ENCODE results near the gene FAM13B. TPM values are rescaled to one million over a fixed set of nuclear protein-coding genes. Genes with fewer than 3 reads are reported as not detected.
"Not testable (repeated sequence)": the region's sequence is repeated elsewhere in the genome, so short reads cannot be mapped to it uniquely, and the experiment has no call there.

FAM13B gene
- total RNA-seq, 1 donor from 2014 or later, result 21.9 TPM

DNA sequence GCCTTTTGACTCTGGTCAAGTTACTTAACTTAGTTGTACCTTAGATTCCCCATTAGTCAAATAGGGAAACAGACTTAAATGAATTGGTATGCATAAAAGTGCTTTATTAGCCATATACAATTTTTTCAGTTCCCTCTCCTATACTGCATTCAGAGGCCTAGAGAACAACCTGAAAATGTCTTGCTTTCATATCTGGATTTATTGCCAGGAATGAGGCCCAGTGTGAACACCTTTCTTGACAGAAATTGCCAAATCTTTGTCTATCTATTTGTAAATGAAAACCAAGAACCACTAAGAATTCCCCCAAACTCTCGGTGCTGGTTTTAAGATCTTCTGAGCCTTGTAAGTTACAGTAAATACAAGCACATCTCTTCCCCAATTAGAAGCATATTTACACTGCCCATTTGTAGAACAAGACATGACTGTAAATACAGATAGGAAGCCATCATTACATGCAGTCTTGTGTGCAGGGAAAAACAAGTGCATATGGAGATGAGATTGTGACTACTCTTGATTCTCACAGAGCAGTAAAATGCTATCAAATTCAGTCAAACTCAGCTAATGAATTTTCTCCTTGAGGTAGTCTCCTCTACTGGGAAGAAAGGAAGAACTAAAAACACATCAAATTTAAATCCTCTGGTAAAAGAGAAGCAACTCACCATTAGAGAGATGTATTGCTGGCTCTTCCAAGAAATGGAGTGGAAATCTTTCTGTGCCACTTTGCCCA is 5.2 kb upstream of the FAM13B start:
- intact Hi-C loops (cut with DNase I), result loop anchor here (5.0 kb wide), 1 partner anchor 34 kb away; no protein-coding TSS in a partner anchor
- DNase-seq (no peak), ATAC-seq (ENCODE audit: poor library complexity) (no peak)

DNA sequence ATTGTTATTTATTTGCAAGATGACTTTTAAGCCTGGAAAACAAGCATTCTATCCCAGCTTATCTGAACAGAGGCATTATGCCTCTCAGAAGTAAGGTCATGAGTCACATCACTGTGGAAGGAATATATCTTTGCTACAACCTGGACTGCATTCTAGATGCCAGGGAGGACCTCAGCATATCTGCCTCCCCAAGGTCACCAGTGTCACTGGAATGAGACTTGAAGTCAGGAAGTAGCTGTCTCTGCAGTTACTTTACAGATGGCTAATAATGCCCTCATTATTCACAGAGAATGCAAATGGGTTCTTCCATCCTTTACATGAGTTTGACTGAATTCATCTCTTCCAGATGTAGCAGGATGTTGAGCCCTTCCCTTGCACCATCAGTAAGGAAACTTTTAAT is 4.4 kb upstream of the FAM13B start:
- ATAC-seq (ENCODE audit: poor library complexity) (no peak), DNase-seq (no peak)
- intact Hi-C loops (cut with DNase I), result loop anchor here (5.0 kb wide), 1 partner anchor 35 kb away; no protein-coding TSS in a partner anchor

DNA sequence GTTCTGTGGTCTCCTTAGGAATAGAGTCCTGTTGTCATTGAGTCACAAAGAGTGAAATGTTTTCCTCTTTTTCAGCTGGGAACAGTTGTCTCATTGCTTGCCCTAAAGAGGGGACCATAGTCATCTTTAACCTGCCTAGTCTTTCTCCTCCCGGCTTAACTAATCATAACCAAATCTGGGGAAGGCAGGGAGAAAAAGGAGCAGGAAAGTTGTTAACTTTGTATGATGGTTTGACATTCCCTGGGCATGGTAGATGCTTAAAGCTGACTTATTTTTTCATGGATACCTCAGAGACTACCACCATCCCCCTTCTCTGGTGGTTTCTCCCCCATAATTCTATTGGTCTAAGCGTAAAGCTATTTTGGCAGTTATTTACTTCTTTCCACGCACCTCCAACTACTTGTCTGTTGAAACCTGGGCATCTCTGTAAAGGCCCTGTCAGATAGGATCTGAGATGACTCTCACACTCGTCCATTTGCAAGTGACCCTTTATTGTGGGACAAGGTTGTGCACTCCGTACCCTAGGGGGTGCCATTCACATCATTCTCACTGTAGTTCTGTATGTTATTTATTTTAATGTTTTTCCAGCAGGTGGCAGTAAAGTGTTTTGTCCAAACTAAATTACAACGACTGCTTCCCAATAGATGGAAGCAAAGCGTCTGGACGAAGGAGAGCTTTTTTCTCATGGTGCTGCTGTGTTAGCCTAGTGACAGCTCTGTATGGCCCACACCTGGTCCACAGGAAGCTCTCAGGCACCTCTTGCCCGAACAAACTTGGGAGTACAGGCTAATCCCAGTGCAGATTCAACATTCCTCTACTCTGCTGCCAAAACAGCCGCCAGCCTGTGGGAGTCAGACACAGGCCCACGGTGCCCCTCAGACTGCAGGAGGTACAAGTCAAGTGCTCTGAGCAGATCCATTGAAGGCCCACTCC is 3.0 kb upstream of the FAM13B start:
- intact Hi-C loops (cut with DNase I), result loop anchor here (5.0 kb wide), 1 partner anchor 36 kb away; no protein-coding TSS in a partner anchor
- DNase-seq, result no peak
- peak; percentile 56 for ATAC-seq (ENCODE audit: poor library complexity)

DNA sequence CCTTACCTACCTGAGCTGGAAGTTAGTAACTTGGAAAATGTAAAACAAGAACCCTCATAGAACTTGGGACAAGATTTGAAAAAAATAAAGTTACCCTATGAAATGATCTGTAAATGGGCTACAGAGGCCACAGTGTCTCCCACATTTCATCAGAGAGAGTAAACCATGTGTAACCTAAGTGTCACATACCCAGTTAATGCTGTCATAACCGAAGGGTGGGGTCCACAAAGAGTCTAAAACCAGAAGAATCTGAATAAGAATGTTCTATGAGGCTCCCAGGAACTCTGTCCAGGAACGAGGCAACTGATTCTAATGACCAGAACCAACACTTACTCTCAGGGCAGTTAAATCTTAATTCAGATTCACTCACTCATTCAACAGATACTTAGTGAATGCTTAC is 1.0 kb upstream of the FAM13B start:
- intact Hi-C loops (cut with DNase I), result no loop called here
- ATAC-seq (ENCODE audit: poor library complexity), result no peak
- DNase-seq, result no peak

DNA sequence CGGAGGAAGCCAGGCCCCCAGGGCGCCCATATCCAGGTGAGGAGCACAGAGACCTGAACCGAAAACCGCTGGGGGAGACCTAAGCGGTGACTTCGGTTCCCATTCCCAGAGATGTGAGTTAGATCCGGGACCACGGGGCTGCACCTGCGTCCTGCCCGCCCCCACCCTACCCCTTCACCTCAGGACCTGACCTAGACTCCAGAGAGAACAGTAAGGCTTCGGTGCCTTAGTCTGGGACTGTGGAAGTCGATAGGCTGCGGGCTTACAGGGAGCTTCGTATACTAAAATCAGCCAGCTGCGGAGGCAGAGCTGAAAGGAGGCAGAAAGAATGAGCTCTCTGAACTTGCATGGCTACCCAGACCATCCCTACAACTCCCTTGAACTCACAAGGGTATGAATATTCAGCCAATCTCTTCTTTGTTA is 518 bp upstream of the FAM13B start:
- intact Hi-C loops (cut with DNase I), result no loop called here
- ATAC-seq (ENCODE audit: poor library complexity), result peak; percentile 4
- no peak for DNase-seq

DNA sequence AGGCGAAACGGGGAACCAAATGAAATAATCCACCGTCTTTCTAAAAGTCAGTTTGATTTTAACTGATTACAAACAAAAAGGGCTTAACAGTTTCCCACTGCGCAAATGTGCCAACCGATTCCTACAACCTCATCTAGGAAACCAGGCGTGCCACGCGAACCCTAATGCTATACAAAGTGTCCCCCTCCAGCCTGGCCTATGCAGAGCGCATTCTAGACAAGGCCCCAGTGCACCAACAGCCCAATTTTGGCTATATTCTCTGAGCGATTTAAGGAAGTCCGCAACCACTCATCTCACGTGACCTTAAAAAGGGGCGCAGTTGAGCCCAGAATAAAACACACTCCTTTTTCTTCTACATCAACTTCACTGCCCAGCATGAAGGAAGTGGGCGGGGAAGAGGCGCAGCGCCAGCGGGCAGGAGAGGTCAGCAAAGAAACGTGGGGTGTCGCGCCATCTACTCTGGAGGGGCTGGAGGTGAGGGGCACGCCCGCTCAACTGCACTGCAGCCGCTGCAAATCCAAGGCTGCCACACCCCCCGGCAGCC is 779 bp downstream of the FAM13B start:
- ATAC-seq (ENCODE audit: poor library complexity), result peak; percentile 50
- intact Hi-C loops (cut with DNase I), result no loop called here
- DNase-seq, result peak; percentile 83

DNA sequence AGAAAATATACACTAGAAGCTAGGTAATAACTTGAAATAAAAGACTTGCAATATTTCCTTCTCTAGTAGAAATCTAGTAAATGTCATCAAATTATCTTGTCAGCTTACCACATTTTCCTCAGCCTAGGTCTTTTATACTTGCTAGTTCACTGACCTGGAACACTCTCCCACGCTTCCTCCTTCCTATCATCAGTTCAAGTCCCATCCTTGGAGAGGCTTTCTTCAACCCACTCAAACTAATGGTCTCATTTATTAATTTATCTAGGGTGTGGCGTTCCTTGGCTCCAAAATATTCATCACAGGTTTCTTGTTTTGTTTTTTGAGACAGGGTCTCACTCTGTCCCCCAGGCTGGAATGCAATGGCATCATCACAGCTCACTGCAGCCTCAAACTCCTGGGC is 2.9 kb downstream of the FAM13B start:
- intact Hi-C loops (cut with DNase I), result no loop called here
- ATAC-seq (ENCODE audit: poor library complexity) (no peak), DNase-seq (no peak)

DNA sequence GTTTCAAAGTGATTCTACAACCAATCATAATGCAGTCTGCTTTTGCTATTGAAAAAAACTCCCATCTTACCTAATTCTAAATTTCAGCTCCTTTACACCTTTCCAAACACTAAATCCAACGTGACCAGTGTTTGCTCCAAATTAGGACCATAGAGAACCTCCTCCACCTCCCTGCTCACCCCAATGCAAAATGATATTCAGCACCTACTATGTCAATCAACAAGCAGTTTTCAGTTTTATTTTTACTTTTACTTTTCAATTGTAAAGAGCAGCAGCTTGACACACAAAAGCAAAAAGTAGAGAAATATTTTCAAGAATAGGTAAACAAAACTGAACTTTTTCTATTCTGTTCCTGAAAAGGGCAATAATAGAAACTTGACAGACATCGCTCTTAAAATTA is 3.4 kb downstream of the FAM13B start:
- intact Hi-C loops (cut with DNase I), result no loop called here
- ATAC-seq (ENCODE audit: poor library complexity), result no peak
- no peak for DNase-seq

DNA sequence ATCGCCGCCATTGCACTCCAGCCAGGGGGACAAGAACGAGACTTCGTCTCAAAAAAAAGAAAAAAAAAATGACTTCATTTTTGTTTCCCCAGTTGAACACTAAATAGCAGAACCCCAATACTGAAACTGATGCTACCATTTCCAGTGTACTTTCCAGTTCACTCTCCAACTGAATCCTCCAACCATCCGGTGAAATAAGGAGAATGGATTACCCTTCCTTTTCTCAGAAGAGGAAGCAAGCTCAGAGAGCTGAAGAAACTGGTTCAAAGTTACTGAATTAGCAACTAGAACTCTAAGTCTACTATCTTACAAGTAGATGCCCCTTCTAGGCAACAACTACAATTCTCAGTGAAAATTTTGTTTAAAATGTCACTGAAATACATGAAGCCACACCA is 3.9 kb downstream of the FAM13B start:
- intact Hi-C loops (cut with DNase I), result no loop called here
- ATAC-seq (ENCODE audit: poor library complexity), result no peak
- no peak for DNase-seq

DNA sequence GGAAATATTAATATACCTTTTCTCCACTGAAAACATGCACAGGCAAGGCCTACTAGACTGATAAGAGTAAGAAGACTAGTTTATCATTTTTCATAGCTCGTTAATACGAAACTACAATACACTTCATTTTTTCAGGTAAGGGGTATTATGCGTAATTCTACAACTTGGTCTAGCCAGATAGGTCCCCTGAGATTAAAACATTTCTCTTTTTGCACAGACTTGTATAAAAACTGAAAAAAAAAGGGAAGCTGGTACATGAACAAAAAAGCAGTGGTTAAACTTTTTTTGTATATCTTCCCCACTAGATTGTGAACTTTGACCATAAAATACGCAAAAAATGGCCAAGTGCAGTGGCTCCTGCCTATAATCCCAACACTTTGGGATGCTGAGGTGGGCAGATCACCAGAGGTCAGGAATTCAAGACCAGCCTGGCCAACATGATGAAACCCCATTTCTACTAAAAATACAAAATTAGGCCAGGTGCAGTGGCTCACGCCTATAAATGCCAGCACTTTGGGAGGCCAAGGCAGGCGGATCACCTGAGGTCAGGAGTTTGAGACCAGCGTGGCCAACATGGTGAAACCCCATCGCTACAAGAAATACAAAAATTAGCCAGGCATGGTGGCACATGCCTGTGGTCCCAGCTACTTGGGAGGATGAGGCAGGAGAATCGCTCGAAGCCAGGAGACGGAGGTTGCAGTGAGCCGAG is 4.5 kb downstream of the FAM13B start:
- DNase-seq; intact Hi-C loops (cut with DNase I); ATAC-seq (ENCODE audit: poor library complexity): not testable (repeated sequence)

DNA sequence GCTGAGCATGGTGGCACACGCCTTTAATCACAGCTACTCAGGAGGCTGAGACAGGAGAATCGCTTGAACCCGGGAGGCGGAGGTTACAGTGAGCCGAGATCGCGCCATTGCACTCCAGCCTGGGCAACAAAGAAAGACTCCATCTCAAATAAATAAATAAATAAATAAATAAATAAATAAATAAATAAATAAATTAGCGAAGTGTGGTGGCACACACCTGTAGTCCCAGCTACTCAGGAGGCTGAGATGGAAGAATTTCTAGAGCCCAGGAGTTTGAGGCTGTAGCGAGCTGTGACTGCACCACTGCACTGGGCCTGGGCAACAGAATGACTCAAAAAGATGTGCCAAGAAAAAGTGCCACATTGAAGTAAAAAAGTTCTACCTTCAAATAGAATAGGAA is 6.1 kb downstream of the FAM13B start:
- intact Hi-C loops (cut with DNase I); DNase-seq; ATAC-seq (ENCODE audit: poor library complexity): not testable (repeated sequence)

DNA sequence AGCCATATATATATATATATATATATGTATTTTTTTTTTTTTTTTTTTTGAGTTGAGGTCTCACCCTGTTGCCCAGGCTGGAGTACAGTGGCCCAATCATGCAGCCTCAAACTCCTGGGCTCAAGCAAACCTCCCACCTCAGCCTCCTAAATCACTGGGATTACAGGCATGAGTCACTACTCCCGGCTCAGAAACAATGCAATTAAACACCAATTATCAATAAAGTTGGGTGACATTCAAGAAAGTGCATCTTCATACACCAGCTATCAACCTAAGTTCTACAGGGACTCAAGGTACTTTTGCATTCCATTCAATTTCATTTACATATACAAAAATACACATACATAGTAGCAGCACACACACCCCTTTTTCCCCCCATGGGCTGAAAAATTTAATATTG is 7.6 kb downstream of the FAM13B start:
- ATAC-seq (ENCODE audit: poor library complexity) (no peak), DNase-seq (no peak)
- intact Hi-C loops (cut with DNase I), result no loop called here

DNA sequence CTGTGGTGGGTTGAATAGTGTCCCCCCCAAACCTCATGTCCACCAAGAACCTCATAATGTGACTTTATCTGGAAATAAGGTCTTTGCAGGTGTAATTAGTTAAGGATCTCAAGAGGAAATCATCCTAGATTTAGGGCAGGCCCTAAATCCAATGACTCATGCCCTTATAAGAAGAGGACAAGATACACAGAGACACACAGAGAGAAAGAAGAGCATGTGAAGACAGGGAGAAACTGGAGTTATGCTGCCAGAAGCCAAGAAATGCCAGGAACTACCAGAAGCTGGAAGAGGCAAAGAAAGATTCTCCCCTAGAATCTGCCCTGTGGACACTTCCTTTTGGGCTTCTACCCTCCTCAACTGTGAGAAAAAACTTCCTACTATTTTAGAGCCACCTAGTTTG is 8.8 kb downstream of the FAM13B start:
- intact Hi-C loops (cut with DNase I), result no loop called here
- DNase-seq (no peak), ATAC-seq (ENCODE audit: poor library complexity) (no peak)

DNA sequence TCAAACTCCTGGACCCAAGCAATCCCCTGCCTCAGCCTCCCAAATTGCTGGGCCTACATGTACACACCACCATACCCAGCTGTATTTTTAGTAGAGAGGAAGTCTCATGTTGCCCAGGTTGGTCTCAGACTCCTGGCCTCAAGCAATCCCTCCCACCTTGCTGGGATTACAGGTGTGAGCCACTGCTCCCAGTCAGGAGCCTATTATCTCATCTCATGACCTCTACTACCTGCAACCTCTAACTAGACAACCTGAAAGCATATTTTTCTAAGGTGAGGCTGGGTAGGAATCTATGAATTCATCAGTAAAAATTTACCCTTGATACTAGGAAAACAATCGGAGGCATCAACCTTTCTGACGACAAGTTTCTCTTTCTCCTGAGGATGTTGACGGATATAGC is 10.0 kb downstream of the FAM13B start:
- no peak for DNase-seq
- intact Hi-C loops (cut with DNase I), result no loop called here
- no peak for ATAC-seq (ENCODE audit: poor library complexity)

DNA sequence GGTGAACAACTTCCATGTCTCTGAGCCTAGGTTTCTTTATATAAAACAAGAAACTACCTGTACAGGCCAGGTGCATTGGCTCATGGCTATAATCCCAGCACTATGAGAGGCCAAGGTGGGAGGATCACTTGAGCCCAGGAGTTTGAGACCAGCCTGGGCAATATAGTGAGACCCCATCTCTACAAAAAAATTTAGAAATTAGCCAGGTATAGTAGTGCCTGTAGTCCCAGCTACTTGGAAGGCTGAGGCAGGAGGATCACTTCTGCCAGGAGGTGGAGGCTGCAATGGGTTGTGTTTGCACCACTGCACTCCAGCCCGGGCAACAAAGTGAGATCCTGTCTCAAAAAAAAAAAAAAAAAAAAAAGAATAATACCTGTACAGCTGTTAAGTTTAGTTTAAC is 11.1 kb downstream of the FAM13B start:
- intact Hi-C loops (cut with DNase I), result no loop called here
- no peak for ATAC-seq (ENCODE audit: poor library complexity)

DNA sequence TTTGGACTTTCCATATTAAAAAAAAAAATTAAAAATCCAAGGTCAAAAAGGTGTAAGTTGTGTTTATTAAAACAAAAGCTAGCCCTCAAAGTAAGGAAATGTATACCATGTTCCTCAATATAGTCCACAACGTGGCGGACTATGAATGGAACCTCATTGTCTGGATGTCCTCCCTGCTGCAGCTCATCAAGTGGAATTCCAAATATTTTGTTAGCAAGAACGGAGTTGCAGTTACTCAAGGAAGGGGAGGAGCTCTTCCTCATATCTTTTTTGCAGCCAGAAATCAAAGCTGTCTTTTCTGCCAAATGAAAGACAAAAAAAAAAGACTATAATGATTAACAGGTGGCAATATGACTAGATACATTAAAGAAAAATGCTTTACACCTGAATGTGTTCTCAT is 14.0 kb downstream of the FAM13B start:
- no peak for ATAC-seq (ENCODE audit: poor library complexity)
- intact Hi-C loops (cut with DNase I), result no loop called here
- no peak for DNase-seq

More for the DNA sequence above, 11.1 kb downstream of the FAM13B start:
- DNase-seq, result no peak

DNA sequence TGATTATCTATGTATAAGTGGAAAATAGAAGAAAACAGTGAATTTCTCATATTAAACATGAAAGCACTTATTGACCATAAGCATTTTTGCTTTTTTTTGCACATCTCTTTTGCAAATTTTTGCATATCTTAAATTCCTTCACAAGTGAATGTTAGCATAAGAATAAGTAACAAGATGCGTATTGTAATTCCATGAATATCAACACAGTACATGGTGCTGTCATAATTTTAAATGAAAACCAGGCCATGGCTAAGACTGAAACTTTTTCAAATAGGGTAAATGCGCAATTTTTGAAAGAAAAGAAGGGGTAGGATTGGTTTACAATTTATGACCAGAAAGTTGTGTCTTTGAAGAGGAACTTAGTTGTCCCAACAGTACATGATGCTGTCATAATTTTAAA is 17.0 kb downstream of the FAM13B start:
- DNase-seq (no peak), ATAC-seq (ENCODE audit: poor library complexity) (no peak)
- intact Hi-C loops (cut with DNase I), result no loop called here

DNA sequence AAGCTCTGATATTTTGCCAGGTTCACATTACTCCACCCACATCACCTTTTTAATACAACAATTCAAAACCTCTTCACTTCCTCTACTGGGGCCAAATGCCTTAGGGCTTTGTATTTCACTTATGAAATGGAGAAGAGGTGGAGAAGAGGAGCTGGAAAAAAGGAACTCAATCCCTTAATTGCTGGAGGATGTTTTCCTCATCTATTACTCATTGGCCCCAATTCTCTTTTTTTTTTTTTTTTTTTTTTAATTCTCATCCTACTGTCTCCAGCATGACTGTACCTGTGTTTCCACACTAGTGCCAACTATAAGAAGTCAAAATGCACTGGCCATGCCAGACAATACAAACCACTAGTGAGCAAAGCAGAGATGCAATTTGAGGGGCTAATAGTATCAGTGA is 20.9 kb downstream of the FAM13B start:
- ATAC-seq (ENCODE audit: poor library complexity) (no peak), DNase-seq (no peak)
- intact Hi-C loops (cut with DNase I), result no loop called here

Measured in Right ventricle myocardium superior (tissue), 1 donor.